GM12878 (cell line): ENCODE data around the gene EHBP1. TPM values are rescaled to one million over a fixed set of nuclear protein-coding genes. Genes with fewer than 3 reads are reported as not detected.
A peak's percentile ranks its signal among the peaks of the same experiment; 100 is the strongest.

Source experiments
- ATAC-seq: fragments of 200-7000 bp; cut with Tn5 transposase; 3 replicates; pipeline ENCODE4 v1.9.1; 2020; ENCODE audit warnings: mild to moderate bottlenecking, moderate library complexity
- BruUV-seq: library from RNA; stranded (reverse); fragments of 400-500 nt; replicated peaks from 2 replicates; lab custom pipeline; 2021; lab: Mats Ljungman, UMichigan
- CTCF ChIA-PET: fragments of 300-600 bp; sonication (Branson Sonifier 250); formaldehyde crosslinking; extraction: SDS; loops from one replicate; lab custom pipeline; 2021; ENCODE audit warnings: inconsistent platforms; lab: Yijun Ruan, JAX
- POLR2A ChIA-PET: fragments of 350-600 bp; formaldehyde crosslinking; extraction: SDS; loops from one replicate; lab custom pipeline; 2021; ENCODE audit warnings: inconsistent platforms; lab: Charles Lee
- RAD21 ChIA-PET: fragments of 300-600 bp; sonication (Branson Sonifier 250); formaldehyde crosslinking; loops from one replicate; lab custom pipeline; 2023; ENCODE audit warnings: antibody characterized with exemption; ENCODE audit not compliant: unreplicated experiment; lab: Charles Lee
- SMC1A ChIA-PET: fragments of 300-600 bp; sonication (Branson Sonifier 250); formaldehyde crosslinking; loops from one replicate; lab custom pipeline; 2023; ENCODE audit not compliant: unreplicated experiment, uncharacterized antibody; lab: Charles Lee
- DNase-seq: peaks from one replicate; pipeline ENCODE4 v3.0.0-alpha.2; 2011; ENCODE audit warnings: low read depth, low spot score
- FAIRE-seq: peaks from 3 replicates; lab custom pipeline; 2011; peaks lifted over from hg19 to GRCh38; lab: Jason Lieb, UNC
- H2AFZ ChIP-seq: 2 replicates; pipeline ENCODE4 v1.6.0; 2011; ENCODE audit warnings: low read depth, low read length, control low read depth; ENCODE audit not compliant: control insufficient read depth
- H3K27ac ChIP-seq: 2 replicates; pipeline ENCODE4 v1.5.1; 2011; ENCODE audit warnings: control low read depth; ENCODE audit not compliant: control insufficient read depth, insufficient read depth
- H3K27me3 ChIP-seq, 2 experiments: replicated peaks in 1 of 2; 2 replicates each; pipeline versions ENCODE4 v1.6.0 to v1.6.1; 2011; ENCODE audit warnings: low read length in 1 of 2; ENCODE audit not compliant: control insufficient read depth in 2 of 2, insufficient read depth in 2 of 2
- H3K36me3 ChIP-seq, 2 experiments: 2 replicates each; pipeline ENCODE4 v1.5.1; 2011; ENCODE audit warnings: low read length in 1 of 2; ENCODE audit not compliant: control insufficient read depth in 2 of 2, insufficient read depth in 2 of 2
- H3K4me1 ChIP-seq: 2 replicates; pipeline ENCODE4 v1.6.1; 2011; ENCODE audit warnings: mild to moderate bottlenecking, low read length, moderate library complexity, mixed read lengths; ENCODE audit not compliant: control insufficient read depth, insufficient read depth
- H3K4me2 ChIP-seq: 2 replicates; pipeline ENCODE4 v1.6.0; 2011; ENCODE audit warnings: control low read depth; ENCODE audit not compliant: control insufficient read depth, insufficient read depth
- H3K4me3 ChIP-seq: fragments of 200-600 bp; sonication (generic); 2 replicates; pipeline ENCODE4 v1.5.1; 2016
- H3K79me2 ChIP-seq: 2 replicates; pipeline ENCODE4 v1.6.0; 2011; ENCODE audit warnings: low read length; ENCODE audit not compliant: control insufficient read depth, insufficient read depth
- H3K9ac ChIP-seq: 2 replicates; pipeline ENCODE4 v1.8.0; 2011; ENCODE audit warnings: low read length, control low read depth, mixed read lengths; ENCODE audit not compliant: control insufficient read depth, insufficient read depth
- H3K9me3 ChIP-seq: replicated peaks from 3 replicates; pipeline ENCODE4 v1.5.1; 2011; ENCODE audit warnings: mild to moderate bottlenecking, low read length; ENCODE audit not compliant: control insufficient read depth, insufficient read depth
- H4K20me1 ChIP-seq: 2 replicates; pipeline ENCODE4 v1.6.0; 2011; ENCODE audit not compliant: control insufficient read depth, insufficient read depth
- ATF3 ChIP-seq: IDR thresholded peaks from 2 replicates; pipeline ENCODE4 v1.6.1; 2011; ENCODE audit warnings: low read depth, mild to moderate bottlenecking, low read length, moderate library complexity, borderline replicate concordance; ENCODE audit errors: extremely low read depth
- IRF4 ChIP-seq: IDR thresholded peaks from 2 replicates; pipeline ENCODE4 v1.6.1; 2011; ENCODE audit warnings: low read depth, low read length
- MXI1 ChIP-seq: fragments of 150-350 bp; IDR thresholded peaks from 2 replicates; pipeline ENCODE4 v1.6.1; 2011; ENCODE audit warnings: low read depth, mild to moderate bottlenecking, inconsistent platforms, low read length, improper control_type of control experiment
- POLR2AphosphoS2 ChIP-seq: IDR thresholded peaks from 2 replicates; pipeline ENCODE4 v1.6.1; 2011; ENCODE audit warnings: low read depth, mild to moderate bottlenecking, low read length, improper control_type of control experiment, moderate library complexity
- POLR2AphosphoS5 ChIP-seq: IDR thresholded peaks from 2 replicates; pipeline ENCODE4 v1.6.1; 2011; ENCODE audit warnings: mild to moderate bottlenecking, low read length, inconsistent platforms
- POU2F2 ChIP-seq: IDR thresholded peaks from 3 replicates; pipeline ENCODE4 v1.6.1; 2011; ENCODE audit warnings: low read depth, mild to moderate bottlenecking, low read length, borderline replicate concordance
- RAD51 ChIP-seq: fragments of 450-650 bp; IDR thresholded peaks from 2 replicates; pipeline ENCODE4 v1.6.1; 2016; ENCODE audit warnings: moderate library complexity, mild to moderate bottlenecking, inconsistent platforms
- RELA ChIP-seq: fragments of 450-650 bp; IDR thresholded peaks from 2 replicates; pipeline ENCODE4 v1.8.0; 2014; ENCODE audit warnings: borderline replicate concordance; ENCODE audit not compliant: partially characterized antibody
- TCF3 ChIP-seq: IDR thresholded peaks from 2 replicates; pipeline ENCODE4 v1.6.1; 2012; ENCODE audit warnings: low read depth, mild to moderate bottlenecking, low read length, borderline replicate concordance; ENCODE audit not compliant: insufficient read depth
- ZNF207 ChIP-seq: fragments of 450-650 bp; IDR thresholded peaks from 2 replicates; pipeline ENCODE4 v1.6.1; 2014; ENCODE audit warnings: antibody characterized with exemption, mild to moderate bottlenecking, borderline replicate concordance
- WGBS: methylation state at CpG from one replicate; pipeline ENCODE4 v1.1.6; 2016; ENCODE audit warnings: low lambda C conversion rate; ENCODE audit not compliant: insufficient replicate concordance, insufficient coverage; ENCODE audit errors: missing lambda C conversion rate; 5-methylcytosine and 5-hydroxymethylcytosine counted together
- in situ Hi-C: fragments of 300-500 bp; cut with MboI; formaldehyde crosslinking; loops from 9 replicates; pipeline ENCODE4 v1.14.3; 2018; ENCODE audit warnings: mixed read lengths
- intact Hi-C: fragments of 100-400 bp; cut with micrococcal nuclease; formaldehyde crosslinking; loops from one replicate; pipeline ENCODE4 v1.14.2; 2022; ENCODE audit not compliant: unreplicated experiment
- polyA plus RNA-seq, 11 experiments: library from polyadenylated mRNA; depleted of rRNA in 4 of 11; unstranded in 6 of 11; stranded (reverse) in 5 of 11; fragments of >200 nt; fragmentation: Nextera tagmentation in 4 of 11; fragmentation: Illumina TruSeq in 1 of 11; extraction: Ambion mirVana in 4 of 11; extraction: Trizol in 1 of 11; gene quantifications; 1 replicate in 1 of 11; 2 replicates in 10 of 11; pipeline versions ENCODE4 v1.2.1 to v1.2.3, GENCODE V29; 2011 to 2016; ENCODE audit warnings: inconsistent platforms in 2 of 11, missing spikeins in 2 of 11, low read depth in 1 of 11
- total RNA-seq, 4 experiments: library from RNA; depleted of rRNA in 3 of 4; stranded (reverse); fragments of >200 nt in 3 of 4; fragmentation: Illumina TruSeq in 1 of 4; extraction: Trizol in 1 of 4; gene quantifications; 2 replicates each; pipeline versions ENCODE4 v1.2.1 to v1.2.3, GENCODE V29; 2013 to 2021
- TF ChIP-seq, protein P1 (sequence below): IDR thresholded peaks from 2 replicates; pipeline ENCODE4 v1.6.1; 2011; ENCODE audit warnings: borderline replicate concordance, low read depth, mild to moderate bottlenecking, moderate library complexity, low read length; ENCODE audit not compliant: insufficient read depth, poor library complexity, severe bottlenecking

Gene EHBP1
- total and polyA plus RNA-seq, 10 of the 15 experiments (the other 5 are each of a cell fraction or from before 2014, with no cell fraction given), result 5.7 to 26.1 (median 13.6) TPM

GRCh38 chr2:63052411-63053080, 347.0 kb downstream of the EHBP1 start (continued):
- TF ChIP-seq, protein P1, sequence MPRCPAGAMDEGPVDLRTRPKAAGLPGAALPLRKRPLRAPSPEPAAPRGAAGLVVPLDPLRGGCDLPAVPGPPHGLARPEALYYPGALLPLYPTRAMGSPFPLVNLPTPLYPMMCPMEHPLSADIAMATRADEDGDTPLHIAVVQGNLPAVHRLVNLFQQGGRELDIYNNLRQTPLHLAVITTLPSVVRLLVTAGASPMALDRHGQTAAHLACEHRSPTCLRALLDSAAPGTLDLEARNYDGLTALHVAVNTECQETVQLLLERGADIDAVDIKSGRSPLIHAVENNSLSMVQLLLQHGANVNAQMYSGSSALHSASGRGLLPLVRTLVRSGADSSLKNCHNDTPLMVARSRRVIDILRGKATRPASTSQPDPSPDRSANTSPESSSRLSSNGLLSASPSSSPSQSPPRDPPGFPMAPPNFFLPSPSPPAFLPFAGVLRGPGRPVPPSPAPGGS, result no peak
- TF ChIP-seq ATF3 (no peak), ZNF207 (no peak), RELA (no peak), IRF4 (no peak)

GRCh38 chr2:63053081-63053888, 347.8 kb downstream of the EHBP1 start:
- no peaks in the 10 kb centered on the region for H3K79me2 ChIP-seq
- no peaks in the 10 kb centered on the region; a peak in 1 of 4 replicates for H3K36me3 ChIP-seq
- SMC1A ChIA-PET, result interaction anchor here (1.5 kb wide), 1 partner anchor 18 kb away, joined by 4 read pairs; no protein-coding TSS in a partner anchor
- H3K4me1 ChIP-seq, result peaks cover 10% of the 10 kb centered on the region
- 59% methylated on average over 31 of the region's 34 CpGs for WGBS
- no peak for DNase-seq
- no peak overlapping the region for H3K27ac ChIP-seq
- intact Hi-C loops, result loop anchor here (10.0 kb wide), 2 partner anchors 268 to 598 kb away; no protein-coding TSS in a partner anchor
- ATAC-seq, result no peak
- CTCF ChIA-PET, result interaction anchor here (2.9 kb wide), 1 partner anchor 266 kb away, joined by 7 read pairs; no protein-coding TSS in a partner anchor
- RAD21 ChIA-PET, result no interaction called here
- BruUV-seq, result no TSS peak
- no peaks in the 10 kb centered on the region for H4K20me1 ChIP-seq
- TF ChIP-seq POLR2AphosphoS5 (no peak), RAD51 (no peak), MXI1 (no peak), TCF3 (no peak), POLR2AphosphoS2 (no peak), POU2F2 (no peak)
- FAIRE-seq, result no peak
- H3K4me3 ChIP-seq, result no peak overlapping the region
- POLR2A ChIA-PET, result no interaction called here
- peaks cover 4 to 33% of the 10 kb centered on the region in 2 experiments for H3K27me3 ChIP-seq
- no peaks in the 10 kb centered on the region; the same call in 2 of the 3 replicates for H3K9me3 ChIP-seq
- in situ Hi-C loops, result no loop called here
- no peak overlapping the region for H3K9ac ChIP-seq
- peak overlapping the region; percentile 75; the same call in 1 of the 2 replicates for H3K4me2 ChIP-seq
- peak overlapping the region; percentile 19; the same call in 1 of the 2 replicates for H2AFZ ChIP-seq
